Measurements from ENCODE around the gene ALDH18A1.
A peak's percentile ranks its signal among the peaks of the same experiment; 100 is the strongest.
"Not testable (repeated sequence)": the region's sequence is repeated elsewhere in the genome, so short reads cannot be mapped to it uniquely, and the experiment has no call there.

ALDH18A1 gene

GRCh38 chr10:95656291-95657164, at the start of gene ALDH18A1:
TSS of gene ALDH18A1 (minus strand) at chr10:95656711. CDS start at chr10:95653377, 3,334 bp downstream.
- FAIRE-seq (peak; percentile 94), DNase-seq (ENCODE audit: insufficient read length, low spot score) (peak; percentile 85)

- FAIRE-seq (no peak), DNase-seq (ENCODE audit: insufficient read length, low spot score) (no peak)
Measured at GRCh38 chr10:95698415-95698814, 41.9 kb upstream of the ALDH18A1 start.

GRCh38 chr10:95697429-95697828, 40.9 kb upstream of the ALDH18A1 start:
- DNase-seq (ENCODE audit: insufficient read length, low spot score) (no peak), FAIRE-seq (no peak)

- FAIRE-seq (no peak), DNase-seq (ENCODE audit: insufficient read length, low spot score) (no peak)
Measured at GRCh38 chr10:95694665-95695064, 38.2 kb upstream of the ALDH18A1 start.

- FAIRE-seq = peak; percentile 98
- peak; percentile 99 for DNase-seq (ENCODE audit: insufficient read length, low spot score)
Measured at GRCh38 chr10:95693668-95694534, 37.4 kb upstream of the ALDH18A1 start, which contains the start of gene TCTN3. TSS of gene TCTN3 (minus strand) at chr10:95693927. CDS start at chr10:95693899, 28 bp downstream.

- FAIRE-seq = no peak
- no peak for DNase-seq (ENCODE audit: insufficient read length, low spot score)
Measured at GRCh38 chr10:95693071-95693667, 36.7 kb upstream of the ALDH18A1 start.

GRCh38 chr10:95691281-95691680, 34.8 kb upstream of the ALDH18A1 start:
- DNase-seq (ENCODE audit: insufficient read length, low spot score) = no peak
- no peak for FAIRE-seq

GRCh38 chr10:95688648-95689047, 32.1 kb upstream of the ALDH18A1 start:
- no peak for DNase-seq (ENCODE audit: insufficient read length, low spot score)
- no peak for FAIRE-seq

GRCh38 chr10:95683966-95684365, 27.5 kb upstream of the ALDH18A1 start:
- DNase-seq (ENCODE audit: insufficient read length, low spot score) (no peak), FAIRE-seq (no peak)

- DNase-seq (ENCODE audit: insufficient read length, low spot score) (no peak), FAIRE-seq (no peak)
Measured at GRCh38 chr10:95675403-95676116, 19.0 kb upstream of the ALDH18A1 start.

- DNase-seq (ENCODE audit: insufficient read length, low spot score) (no peak), FAIRE-seq (no peak)
Measured at GRCh38 chr10:95674643-95675042, 18.1 kb upstream of the ALDH18A1 start.

GRCh38 chr10:95672641-95673040, 16.1 kb upstream of the ALDH18A1 start:
- DNase-seq (ENCODE audit: insufficient read length, low spot score); FAIRE-seq: not testable (repeated sequence)

GRCh38 chr10:95664543-95664942, 8.0 kb upstream of the ALDH18A1 start:
- DNase-seq (ENCODE audit: insufficient read length, low spot score) (no peak), FAIRE-seq (no peak)

GRCh38 chr10:95663496-95663895, 7.0 kb upstream of the ALDH18A1 start:
- FAIRE-seq = no peak
- DNase-seq (ENCODE audit: insufficient read length, low spot score) = no peak

- FAIRE-seq = no peak
- DNase-seq (ENCODE audit: insufficient read length, low spot score) = no peak
Measured at GRCh38 chr10:95661818-95662217, 5.3 kb upstream of the ALDH18A1 start.

- DNase-seq (ENCODE audit: insufficient read length, low spot score) (no peak), FAIRE-seq (no peak)
Measured at GRCh38 chr10:95660283-95660682, 3.8 kb upstream of the ALDH18A1 start.

- FAIRE-seq = no peak
- DNase-seq (ENCODE audit: insufficient read length, low spot score) = no peak
Measured at GRCh38 chr10:95657250-95657649, 739 bp upstream of the ALDH18A1 start.

- peak; percentile 36 for FAIRE-seq
- peak; percentile 7 for DNase-seq (ENCODE audit: insufficient read length, low spot score)
Measured at GRCh38 chr10:95655571-95656290, 780 bp downstream of the ALDH18A1 start.

- FAIRE-seq (no peak), DNase-seq (ENCODE audit: insufficient read length, low spot score) (no peak)
Measured at GRCh38 chr10:95653895-95654294, 2.6 kb downstream of the ALDH18A1 start.
